Adipocyte (in vitro differentiated cells): ENCODE data around the gene DDR1.

Experiments used
- DNase-seq: peaks from one replicate; pipeline ENCODE4 v3.0.0-alpha.2; 2015; ENCODE audit warnings: low read depth
- H3K27me3 ChIP-seq: replicated peaks from 2 replicates; pipeline ENCODE4 v1.7.0; 2013; ENCODE audit warnings: mild to moderate bottlenecking, low read length, moderate library complexity; ENCODE audit not compliant: control insufficient read depth, insufficient read depth
- H3K36me3 ChIP-seq: 2 replicates; pipeline ENCODE4 v1.7.0; 2013; ENCODE audit warnings: low read length, mild to moderate bottlenecking, moderate library complexity; ENCODE audit not compliant: control insufficient read depth, insufficient read depth, severe bottlenecking
- H3K4me1 ChIP-seq: 2 replicates; pipeline ENCODE4 v1.7.0; 2013; ENCODE audit warnings: mild to moderate bottlenecking, low read length, moderate library complexity; ENCODE audit not compliant: control insufficient read depth, insufficient read depth
- H3K4me3 ChIP-seq: 2 replicates; pipeline ENCODE4 v1.7.0; 2013; ENCODE audit warnings: mild to moderate bottlenecking, low read length, moderate library complexity
- H3K9ac ChIP-seq: 2 replicates; pipeline ENCODE4 v1.7.0; 2013; ENCODE audit warnings: mild to moderate bottlenecking, low read length, moderate library complexity
- H3K9me3 ChIP-seq: 2 replicates; pipeline ENCODE4 v1.7.0; 2013; ENCODE audit warnings: mild to moderate bottlenecking, low read length, moderate library complexity; ENCODE audit not compliant: control insufficient read depth

The DDR1 gene

DNA sequence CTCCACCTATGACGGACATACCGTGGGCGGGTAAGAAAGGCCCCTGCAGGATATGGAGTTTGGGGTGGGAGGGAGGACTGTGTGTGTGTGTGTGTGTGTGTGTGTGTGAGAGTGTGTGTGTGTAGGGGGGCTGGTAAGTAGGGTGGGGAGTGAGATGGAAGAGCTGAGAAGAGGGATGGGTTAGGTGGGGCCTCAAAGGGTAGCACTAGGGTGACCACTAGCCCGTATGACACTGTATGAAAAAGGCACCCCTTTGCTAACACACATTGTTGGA, 7.1 kb downstream of the DDR1 start:
- Histone ChIP-seq H3K4me3 (no peak overlapping the region), H3K9me3 (no peaks in the 10 kb centered on the region), H3K36me3 (peaks cover 31% of the 10 kb centered on the region), H3K27me3 (no peaks in the 10 kb centered on the region), H3K4me1 (peaks cover 21% of the 10 kb centered on the region), H3K9ac (no peak overlapping the region)
- DNase-seq: no peak

DNA sequence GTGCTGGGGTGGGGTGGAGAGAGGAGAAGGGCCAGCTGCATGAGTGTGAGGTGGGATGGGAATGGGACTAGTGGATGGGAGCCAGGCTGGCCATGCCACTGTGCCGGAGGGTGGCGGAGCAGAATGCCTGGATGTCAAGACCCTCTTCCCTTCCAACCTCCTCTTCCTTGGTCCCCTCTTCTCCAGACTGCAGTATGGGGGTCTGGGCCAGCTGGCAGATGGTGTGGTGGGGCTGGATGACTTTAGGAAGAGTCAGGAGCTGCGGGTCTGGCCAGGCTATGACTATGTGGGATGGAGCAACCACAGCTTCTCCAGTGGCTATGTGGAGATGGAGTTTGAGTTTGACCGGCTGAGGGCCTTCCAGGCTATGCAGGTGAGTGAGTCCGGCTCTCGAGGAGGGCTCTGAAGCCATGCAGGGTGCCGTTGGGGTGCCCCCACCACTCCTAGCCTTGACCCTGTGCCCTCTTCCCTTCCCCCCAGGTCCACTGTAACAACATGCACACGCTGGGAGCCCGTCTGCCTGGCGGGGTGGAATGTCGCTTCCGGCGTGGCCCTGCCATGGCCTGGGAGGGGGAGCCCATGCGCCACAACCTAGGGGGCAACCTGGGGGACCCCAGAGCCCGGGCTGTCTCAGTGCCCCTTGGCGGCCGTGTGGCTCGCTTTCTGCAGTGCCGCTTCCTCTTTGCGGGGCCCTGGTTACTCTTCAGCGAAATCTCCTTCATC, 7.7 kb downstream of the DDR1 start:
- H3K9ac ChIP-seq: no peak overlapping the region
- peaks cover 31% of the 10 kb centered on the region for H3K36me3 ChIP-seq
- DNase-seq: no peak
- peaks cover 17% of the 10 kb centered on the region for H3K4me1 ChIP-seq
- H3K4me3 ChIP-seq: no peak overlapping the region
- H3K9me3 ChIP-seq: no peaks in the 10 kb centered on the region
- H3K27me3 ChIP-seq: no peaks in the 10 kb centered on the region

DNA sequence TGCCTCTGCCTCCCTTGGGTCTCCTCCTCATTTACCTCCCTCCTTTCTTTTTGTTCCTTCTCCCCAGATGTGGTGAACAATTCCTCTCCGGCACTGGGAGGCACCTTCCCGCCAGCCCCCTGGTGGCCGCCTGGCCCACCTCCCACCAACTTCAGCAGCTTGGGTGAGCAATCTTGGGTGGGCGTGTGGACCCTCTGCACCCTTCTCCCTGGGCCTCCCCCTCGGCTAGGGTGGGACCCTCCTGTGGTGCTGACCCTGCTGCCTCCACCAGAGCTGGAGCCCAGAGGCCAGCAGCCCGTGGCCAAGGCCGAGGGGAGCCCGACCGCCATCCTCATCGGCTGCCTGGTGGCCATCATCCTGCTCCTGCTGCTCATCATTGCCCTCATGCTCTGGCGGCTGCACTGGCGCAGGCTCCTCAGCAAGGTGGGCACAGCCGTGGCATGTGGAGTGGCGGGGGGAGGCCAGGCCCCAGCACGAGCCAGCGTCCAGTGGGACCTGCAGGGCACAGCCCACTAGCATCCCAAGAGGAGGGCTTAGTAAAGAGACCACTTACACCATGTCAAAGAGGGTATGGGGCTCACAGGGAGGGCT, 8.8 kb downstream of the DDR1 start:
- Histone ChIP-seq H3K27me3 (no peaks in the 10 kb centered on the region), H3K36me3 (peaks cover 40% of the 10 kb centered on the region), H3K9ac (no peak overlapping the region), H3K4me3 (no peak overlapping the region), H3K9me3 (no peaks in the 10 kb centered on the region), H3K4me1 (peaks cover 7% of the 10 kb centered on the region)
- DNase-seq: no peak

DNA sequence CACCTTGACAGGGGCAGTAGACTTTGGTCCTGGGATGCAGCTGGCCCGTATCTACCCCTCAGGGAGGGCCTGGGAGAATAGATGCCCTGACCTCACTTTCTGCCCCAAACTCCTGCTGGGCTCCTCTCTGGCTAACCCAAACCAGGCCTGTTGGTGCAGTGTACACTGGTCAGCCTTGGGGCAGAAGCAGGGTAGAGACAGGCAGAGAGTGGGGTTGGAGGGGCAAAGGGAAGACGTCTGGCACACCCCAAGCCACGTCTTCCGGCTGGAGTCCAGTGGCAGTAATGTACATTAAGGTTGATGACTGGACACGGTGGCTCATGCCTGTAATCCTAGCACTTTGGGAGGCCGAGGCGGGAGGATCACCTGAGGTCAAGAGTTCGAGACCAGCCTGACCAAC, 9.3 kb downstream of the DDR1 start:
- Histone ChIP-seq H3K4me3 (no peak overlapping the region), H3K36me3 (peaks cover 46% of the 10 kb centered on the region), H3K9ac (no peak overlapping the region), H3K4me1 (peaks cover 2% of the 10 kb centered on the region), H3K27me3 (no peaks in the 10 kb centered on the region), H3K9me3 (no peaks in the 10 kb centered on the region)
- no peak for DNase-seq

DNA sequence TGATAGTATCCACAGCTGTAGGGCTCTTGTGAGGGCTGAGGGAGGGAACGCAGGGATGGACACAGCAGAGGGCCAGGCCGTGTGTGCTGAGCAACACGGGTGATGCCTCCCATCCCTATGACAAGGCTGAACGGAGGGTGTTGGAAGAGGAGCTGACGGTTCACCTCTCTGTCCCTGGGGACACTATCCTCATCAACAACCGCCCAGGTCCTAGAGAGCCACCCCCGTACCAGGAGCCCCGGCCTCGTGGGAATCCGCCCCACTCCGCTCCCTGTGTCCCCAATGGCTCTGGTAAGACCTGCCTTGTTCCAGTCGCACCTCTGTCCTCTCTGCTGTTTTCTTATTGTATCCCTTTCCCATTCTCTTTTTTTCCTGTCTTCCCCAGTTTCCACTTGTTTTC, 10.1 kb downstream of the DDR1 start:
- H3K9ac ChIP-seq: no peak overlapping the region
- no peak overlapping the region for H3K4me3 ChIP-seq
- H3K4me1 ChIP-seq: no peaks in the 10 kb centered on the region
- H3K36me3 ChIP-seq: peaks cover 53% of the 10 kb centered on the region
- DNase-seq: no peak
- H3K9me3 ChIP-seq: no peaks in the 10 kb centered on the region
- H3K27me3 ChIP-seq: no peaks in the 10 kb centered on the region

DNA sequence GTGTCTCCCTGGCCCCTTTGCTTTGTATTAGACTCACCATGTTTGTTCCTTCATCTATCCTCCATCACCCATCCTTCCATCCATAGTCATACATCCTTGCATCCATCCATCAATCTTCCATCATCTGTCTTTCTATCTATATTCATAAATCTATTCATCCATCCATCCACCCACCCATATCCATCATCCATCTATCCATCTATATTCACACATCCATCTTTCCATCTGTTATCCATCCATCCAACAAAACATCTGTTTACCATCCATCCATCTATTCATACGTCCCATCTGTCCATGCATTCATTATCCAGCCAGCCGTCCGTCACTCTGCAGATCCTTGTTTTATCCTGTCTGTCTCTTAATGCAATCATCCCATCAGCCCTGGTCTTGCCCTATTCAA, 10.6 kb downstream of the DDR1 start:
- Histone ChIP-seq H3K27me3 (no peaks in the 10 kb centered on the region), H3K9ac (no peak overlapping the region), H3K4me3 (no peak overlapping the region), H3K36me3 (peaks cover 55% of the 10 kb centered on the region), H3K4me1 (no peaks in the 10 kb centered on the region), H3K9me3 (no peaks in the 10 kb centered on the region)
- no peak for DNase-seq

DNA sequence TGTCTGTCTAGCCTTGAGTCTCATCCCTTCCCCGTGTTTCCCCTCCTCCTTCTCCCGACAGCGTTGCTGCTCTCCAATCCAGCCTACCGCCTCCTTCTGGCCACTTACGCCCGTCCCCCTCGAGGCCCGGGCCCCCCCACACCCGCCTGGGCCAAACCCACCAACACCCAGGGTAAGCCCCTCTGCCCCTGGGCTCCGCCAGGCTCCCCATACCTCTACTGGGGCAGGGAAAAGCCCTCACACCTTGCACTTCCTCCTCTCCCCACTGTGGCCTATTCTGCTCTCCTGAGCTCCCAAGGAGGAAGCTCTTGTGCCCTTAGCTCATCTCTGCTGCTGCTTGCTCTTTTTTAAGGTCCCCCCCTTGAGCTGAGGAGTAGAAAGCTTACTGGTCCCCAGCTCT, 11.0 kb downstream of the DDR1 start:
- Histone ChIP-seq H3K4me3 (no peak overlapping the region), H3K9ac (no peak overlapping the region), H3K9me3 (no peaks in the 10 kb centered on the region), H3K27me3 (no peaks in the 10 kb centered on the region), H3K36me3 (peaks cover 54% of the 10 kb centered on the region), H3K4me1 (no peaks in the 10 kb centered on the region)
- DNase-seq: no peak

DNA sequence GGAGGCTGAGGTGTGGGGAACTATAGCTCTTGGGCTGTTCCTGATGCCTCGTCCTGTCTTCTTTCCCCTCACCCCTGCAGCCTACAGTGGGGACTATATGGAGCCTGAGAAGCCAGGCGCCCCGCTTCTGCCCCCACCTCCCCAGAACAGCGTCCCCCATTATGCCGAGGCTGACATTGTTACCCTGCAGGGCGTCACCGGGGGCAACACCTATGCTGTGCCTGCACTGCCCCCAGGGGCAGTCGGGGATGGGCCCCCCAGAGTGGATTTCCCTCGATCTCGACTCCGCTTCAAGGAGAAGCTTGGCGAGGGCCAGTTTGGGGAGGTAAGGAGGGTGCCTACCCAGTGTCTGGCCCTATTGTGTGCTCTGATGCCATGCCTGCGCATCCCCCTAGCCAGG, 12.2 kb downstream of the DDR1 start:
- DNase-seq: no peak
- H3K4me3 ChIP-seq: no peak overlapping the region
- H3K27me3 ChIP-seq: no peaks in the 10 kb centered on the region
- no peak overlapping the region for H3K9ac ChIP-seq
- H3K9me3 ChIP-seq: no peaks in the 10 kb centered on the region
- no peaks in the 10 kb centered on the region for H3K4me1 ChIP-seq
- peaks cover 53% of the 10 kb centered on the region for H3K36me3 ChIP-seq

DNA sequence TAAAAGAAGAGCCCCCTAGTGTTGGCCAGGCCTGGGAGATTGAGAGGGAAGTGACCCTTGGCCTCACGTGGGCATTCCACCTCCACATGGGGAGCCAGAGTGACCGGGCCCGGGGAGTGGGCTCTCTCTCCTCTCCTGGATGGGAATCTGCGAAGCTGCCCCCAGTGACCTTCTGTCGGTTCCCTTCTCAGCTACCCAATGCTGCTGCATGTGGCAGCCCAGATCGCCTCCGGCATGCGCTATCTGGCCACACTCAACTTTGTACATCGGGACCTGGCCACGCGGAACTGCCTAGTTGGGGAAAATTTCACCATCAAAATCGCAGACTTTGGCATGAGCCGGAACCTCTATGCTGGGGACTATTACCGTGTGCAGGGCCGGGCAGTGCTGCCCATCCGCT, 13.6 kb downstream of the DDR1 start:
- Histone ChIP-seq H3K9ac (no peak overlapping the region), H3K9me3 (no peaks in the 10 kb centered on the region), H3K4me3 (no peak overlapping the region), H3K36me3 (peaks cover 51% of the 10 kb centered on the region), H3K27me3 (no peaks in the 10 kb centered on the region), H3K4me1 (no peaks in the 10 kb centered on the region)
- no peak for DNase-seq

DNA sequence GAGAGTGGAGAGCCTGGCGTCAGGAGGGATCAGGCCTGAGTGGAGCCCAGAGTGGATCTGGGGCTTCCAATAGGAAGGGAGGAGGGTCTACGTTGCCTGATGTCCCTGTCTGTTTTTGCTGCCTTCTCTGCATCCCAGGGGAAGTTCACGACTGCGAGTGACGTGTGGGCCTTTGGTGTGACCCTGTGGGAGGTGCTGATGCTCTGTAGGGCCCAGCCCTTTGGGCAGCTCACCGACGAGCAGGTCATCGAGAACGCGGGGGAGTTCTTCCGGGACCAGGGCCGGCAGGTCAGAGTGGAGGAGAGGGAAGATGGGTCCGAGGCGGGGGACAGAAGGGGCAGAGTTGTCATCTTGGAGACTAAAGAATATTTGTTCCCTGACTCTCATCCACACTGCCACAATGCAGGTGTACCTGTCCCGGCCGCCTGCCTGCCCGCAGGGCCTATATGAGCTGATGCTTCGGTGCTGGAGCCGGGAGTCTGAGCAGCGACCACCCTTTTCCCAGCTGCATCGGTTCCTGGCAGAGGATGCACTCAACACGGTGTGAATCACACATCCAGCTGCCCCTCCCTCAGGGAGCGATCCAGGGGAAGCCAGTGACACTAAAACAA, 14.5 kb downstream of the DDR1 start:
- DNase-seq: no peak
- no peak overlapping the region for H3K4me3 ChIP-seq
- no peaks in the 10 kb centered on the region for H3K4me1 ChIP-seq
- H3K9me3 ChIP-seq: no peaks in the 10 kb centered on the region
- no peak overlapping the region for H3K9ac ChIP-seq
- H3K36me3 ChIP-seq: peaks cover 43% of the 10 kb centered on the region
- no peaks in the 10 kb centered on the region for H3K27me3 ChIP-seq

DNA sequence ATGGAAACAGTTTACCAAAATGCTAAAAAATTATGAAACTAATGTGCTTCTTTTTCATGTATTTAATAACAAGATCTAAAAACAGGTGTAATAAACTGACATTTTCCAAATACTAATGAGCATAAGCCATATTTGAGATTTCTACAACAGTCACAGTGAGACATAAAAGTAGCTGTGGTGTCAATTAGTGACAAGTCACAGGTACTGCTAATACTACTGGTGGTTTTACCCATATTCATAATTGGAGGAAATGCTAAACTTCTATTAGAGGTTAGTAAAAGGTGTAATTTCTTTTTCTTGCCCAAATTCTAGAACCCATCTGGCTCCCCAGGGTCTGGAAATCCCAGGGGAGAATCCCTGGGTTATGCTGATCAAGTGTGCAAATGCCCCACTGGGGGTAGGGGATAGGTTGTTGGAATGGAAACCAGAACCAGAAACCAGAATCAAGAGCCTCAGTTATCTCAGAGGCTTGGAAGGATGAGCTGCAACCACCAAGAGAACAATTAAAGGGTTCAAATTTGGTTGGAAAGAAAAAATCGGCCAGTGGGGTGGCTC, 16.6 kb downstream of the DDR1 start:
- Histone ChIP-seq H3K9ac (no peak overlapping the region), H3K36me3 (peaks cover 29% of the 10 kb centered on the region), H3K27me3 (no peaks in the 10 kb centered on the region), H3K4me1 (no peaks in the 10 kb centered on the region), H3K9me3 (no peaks in the 10 kb centered on the region), H3K4me3 (no peak overlapping the region)
- DNase-seq: no peak
